KOPT-K1 (cell line): Measurements from ENCODE around the gene NAP1L4.

Experiments used
- H3K27ac ChIP-seq: fragments of 200-600 bp; sonication (generic); 2 replicates; pipeline ENCODE4 v1.5.1; 2016; ENCODE audit warnings: antibody characterized with exemption, mild to moderate bottlenecking, low read depth, low read length; ENCODE audit not compliant: poor library complexity, severe bottlenecking
- H3K36me3 ChIP-seq: fragments of 200-600 bp; sonication (generic); 2 replicates; pipeline ENCODE4 v1.5.1; 2017; ENCODE audit warnings: antibody characterized with exemption, mild to moderate bottlenecking, low read length, moderate library complexity; ENCODE audit not compliant: insufficient read depth
- H3K9me3 ChIP-seq: fragments of 200-600 bp; sonication (generic); 2 replicates; pipeline ENCODE4 v1.5.1; 2017; ENCODE audit warnings: antibody characterized with exemption, low read length, mild to moderate bottlenecking; ENCODE audit not compliant: insufficient read depth, poor library complexity, severe bottlenecking

The NAP1L4 gene

DNA sequence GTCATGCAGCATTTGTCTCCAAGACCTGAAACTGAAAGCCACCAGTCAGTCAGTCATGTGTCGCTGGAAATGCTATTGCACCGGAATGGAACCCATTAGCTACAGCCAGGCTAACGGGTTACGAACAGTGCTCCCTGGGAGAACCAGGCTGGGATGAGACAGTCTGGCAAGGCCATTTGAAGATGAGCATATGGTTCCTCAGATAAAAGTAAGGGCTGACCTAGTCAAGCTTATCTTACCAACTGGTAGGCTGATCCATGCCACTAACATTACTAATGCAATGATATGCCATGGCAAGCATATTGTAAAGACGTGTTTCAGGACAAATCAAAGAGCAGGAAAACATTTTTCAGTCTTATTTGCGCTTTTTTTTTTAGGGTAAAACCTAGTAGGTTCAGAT lies 28.4 kb downstream of the NAP1L4 start:
- Histone ChIP-seq H3K9me3 (no peaks in the 10 kb centered on the region), H3K36me3 (peaks cover 100% of the 10 kb centered on the region), H3K27ac (no peak overlapping the region)

- H3K27ac ChIP-seq: no peak overlapping the region
- peaks cover 100% of the 10 kb centered on the region for H3K36me3 ChIP-seq
- H3K9me3 ChIP-seq: no peaks in the 10 kb centered on the region
These were observed 28.9 kb downstream of the NAP1L4 start for GRCh38 chr11:2963112-2963754.

DNA sequence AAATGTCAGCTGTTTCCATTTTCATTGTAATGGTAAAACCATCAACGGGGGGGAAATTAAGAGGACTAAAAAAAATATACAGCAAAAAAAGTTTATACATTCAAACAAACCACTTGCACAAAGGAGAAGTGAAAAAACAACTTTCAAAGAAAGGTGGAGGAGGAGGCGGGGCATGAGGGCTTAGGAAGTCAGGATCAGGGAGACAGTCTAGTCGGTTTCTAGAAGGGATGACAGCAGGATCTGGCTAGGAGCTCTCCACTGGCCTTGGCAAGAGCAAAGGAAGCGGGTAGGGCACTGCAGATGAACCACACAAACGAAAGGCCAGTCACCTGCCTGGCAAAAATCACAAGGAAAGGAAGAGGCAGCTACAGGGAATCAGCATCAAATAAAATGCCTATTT lies 31.0 kb downstream of the NAP1L4 start:
- Histone ChIP-seq H3K27ac (no peak overlapping the region), H3K36me3 (peaks cover 100% of the 10 kb centered on the region), H3K9me3 (no peaks in the 10 kb centered on the region)

DNA sequence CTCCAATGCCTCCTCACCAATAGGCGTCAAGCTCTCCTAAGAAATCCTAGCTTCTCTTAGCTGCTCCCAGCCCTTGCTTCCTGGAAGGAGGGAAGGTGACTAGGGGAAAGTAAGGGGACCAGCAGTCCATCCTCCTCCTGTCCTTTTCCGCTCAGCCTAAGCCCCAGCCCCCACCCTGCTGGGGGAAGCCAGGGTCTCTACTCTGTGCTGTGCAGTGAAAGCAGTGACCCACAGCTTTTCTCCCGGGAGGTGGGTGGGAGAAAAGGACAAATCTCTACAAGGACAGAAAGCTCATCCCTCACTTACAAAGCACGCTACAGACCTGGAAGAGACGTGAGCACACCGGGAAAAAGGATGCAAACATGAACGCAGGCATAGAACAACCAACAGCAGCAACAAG lies 32.0 kb downstream of the NAP1L4 start:
- peaks cover 100% of the 10 kb centered on the region for H3K36me3 ChIP-seq
- H3K9me3 ChIP-seq: no peaks in the 10 kb centered on the region
- H3K27ac ChIP-seq: no peak overlapping the region

- Histone ChIP-seq H3K27ac (no peak overlapping the region), H3K9me3 (no peaks in the 10 kb centered on the region), H3K36me3 (peaks cover 100% of the 10 kb centered on the region)
These were observed 33.9 kb downstream of the NAP1L4 start for GRCh38 chr11:2958251-2958650.

DNA sequence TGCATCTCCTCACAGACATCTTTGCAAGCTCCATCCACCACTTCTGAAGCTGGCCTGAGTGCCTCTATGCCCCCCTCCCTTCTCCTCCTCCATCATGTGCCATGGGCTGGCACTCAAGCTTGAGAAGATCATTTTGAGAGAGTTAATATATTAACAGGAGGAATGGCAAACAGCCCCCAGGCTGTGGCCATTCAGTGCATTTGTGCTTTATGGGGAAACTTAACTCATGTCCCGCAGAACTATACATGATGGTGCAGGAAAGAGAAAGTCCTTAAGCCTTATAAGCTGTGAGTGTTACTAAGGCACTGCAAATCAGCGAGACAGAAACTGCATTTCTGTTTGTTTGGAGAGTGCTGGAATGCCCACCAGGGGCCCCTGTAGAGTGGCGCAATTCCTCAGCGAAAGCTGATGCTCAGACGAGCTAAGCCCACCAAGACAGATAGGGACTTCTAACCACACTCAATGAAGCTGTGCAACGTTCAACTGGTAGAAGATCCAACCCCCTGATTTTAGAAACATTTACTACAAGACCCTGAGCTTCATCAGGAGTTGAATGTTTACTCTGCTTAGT lies 36.1 kb downstream of the NAP1L4 start:
- Histone ChIP-seq H3K36me3 (peaks cover 100% of the 10 kb centered on the region), H3K9me3 (no peaks in the 10 kb centered on the region), H3K27ac (no peak overlapping the region)

DNA sequence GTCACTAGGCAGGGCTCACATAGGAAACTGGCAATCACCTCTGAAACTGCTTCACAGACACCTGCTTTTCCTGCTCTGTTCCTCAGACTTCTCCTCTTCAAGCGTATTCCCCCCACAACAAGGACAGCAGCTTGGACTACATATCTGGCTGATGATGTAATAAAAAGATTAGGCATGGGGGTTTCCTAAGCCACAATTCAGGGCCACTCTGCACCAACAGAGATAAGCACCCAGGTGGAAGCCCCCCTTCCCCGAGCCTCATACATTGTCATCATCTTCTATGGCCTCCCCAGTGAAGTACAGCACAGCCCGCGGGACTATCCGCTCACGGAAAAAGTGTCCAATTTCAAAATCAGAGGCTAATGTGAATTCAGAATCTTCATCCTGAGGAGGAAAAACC lies 37.9 kb downstream of the NAP1L4 start:
- Histone ChIP-seq H3K36me3 (peaks cover 100% of the 10 kb centered on the region), H3K9me3 (no peaks in the 10 kb centered on the region), H3K27ac (no peak overlapping the region)

- H3K36me3 ChIP-seq: peaks cover 100% of the 10 kb centered on the region
- no peak overlapping the region for H3K27ac ChIP-seq
- H3K9me3 ChIP-seq: no peaks in the 10 kb centered on the region
These were observed 39.8 kb downstream of the NAP1L4 start for GRCh38 chr11:2952290-2952689.

DNA sequence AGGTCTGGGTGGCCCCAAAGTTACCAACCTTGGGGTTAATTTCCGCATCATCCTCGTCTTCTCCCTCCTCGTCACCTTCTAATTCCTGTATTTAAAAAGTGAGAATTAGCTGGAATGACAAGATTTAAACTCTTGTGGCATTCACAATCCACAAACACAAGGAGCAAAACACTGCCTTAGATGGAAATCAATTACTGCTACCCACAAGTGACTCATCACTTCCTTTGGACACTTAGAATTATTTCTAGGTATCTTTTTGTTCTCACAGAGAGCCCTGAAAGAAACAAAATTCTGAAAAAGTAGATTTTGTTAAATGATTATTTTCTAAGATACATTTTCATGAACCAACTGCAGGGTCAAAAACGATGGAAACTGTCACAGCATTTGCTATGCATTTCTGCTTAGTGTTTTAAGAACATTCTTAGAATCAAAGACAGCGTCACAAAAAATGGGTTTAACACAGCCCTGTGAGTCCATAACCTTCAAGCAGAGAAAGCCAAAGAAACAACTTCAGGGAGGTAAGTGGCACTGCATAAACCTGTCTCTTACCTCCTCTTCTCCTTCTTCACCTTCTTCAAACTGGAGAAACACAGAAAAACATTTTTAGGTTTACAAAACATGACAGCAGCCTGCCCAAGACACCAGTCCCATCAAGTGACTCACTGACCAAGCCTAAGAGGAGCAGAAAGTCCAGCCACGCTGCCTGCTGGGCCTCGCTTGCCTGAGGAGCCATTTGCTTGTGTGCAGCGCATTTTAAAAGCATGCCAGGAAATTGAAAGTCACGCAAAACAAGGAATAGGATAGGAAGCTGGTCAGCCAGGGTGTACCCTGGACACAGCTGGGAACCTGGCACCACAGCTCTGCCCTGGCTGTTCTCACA lies 40.7 kb downstream of the NAP1L4 start:
- peaks cover 100% of the 10 kb centered on the region for H3K36me3 ChIP-seq
- H3K9me3 ChIP-seq: no peaks in the 10 kb centered on the region
- no peak overlapping the region for H3K27ac ChIP-seq

- no peaks in the 10 kb centered on the region for H3K9me3 ChIP-seq
- H3K36me3 ChIP-seq: peaks cover 100% of the 10 kb centered on the region
- H3K27ac ChIP-seq: no peak overlapping the region
These were observed 41.3 kb downstream of the NAP1L4 start for GRCh38 chr11:2950825-2951224.

DNA sequence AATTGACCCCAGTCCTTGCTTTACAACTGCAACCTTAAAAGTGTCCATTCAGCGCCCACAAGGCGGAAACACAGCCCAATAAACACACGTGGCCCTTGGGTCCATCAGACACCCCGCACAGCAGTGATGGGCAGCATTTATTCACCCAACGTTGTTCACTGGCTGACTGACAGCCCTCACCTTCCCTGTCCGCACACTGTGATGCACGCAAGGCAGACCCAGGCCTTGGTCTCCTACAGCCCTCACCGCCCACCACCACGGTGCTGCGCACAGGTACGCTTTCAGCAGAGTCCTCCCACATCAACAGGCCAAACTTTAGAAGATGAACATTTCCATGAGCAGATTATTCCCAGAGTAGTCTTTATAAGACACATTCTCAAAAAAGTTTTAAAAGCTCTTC lies 42.2 kb downstream of the NAP1L4 start:
- peaks cover 100% of the 10 kb centered on the region for H3K36me3 ChIP-seq
- no peaks in the 10 kb centered on the region for H3K9me3 ChIP-seq
- no peak overlapping the region for H3K27ac ChIP-seq

- Histone ChIP-seq H3K36me3 (peaks cover 100% of the 10 kb centered on the region), H3K9me3 (no peaks in the 10 kb centered on the region), H3K27ac (no peak overlapping the region)
These were observed 44.4 kb downstream of the NAP1L4 start for GRCh38 chr11:2947744-2948143.

GRCh38 chr11:2945757-2946287 lies 46.3 kb downstream of the NAP1L4 start:
- H3K9me3 ChIP-seq: no peaks in the 10 kb centered on the region
- H3K27ac ChIP-seq: no peak overlapping the region
- H3K36me3 ChIP-seq: peaks cover 82% of the 10 kb centered on the region

DNA sequence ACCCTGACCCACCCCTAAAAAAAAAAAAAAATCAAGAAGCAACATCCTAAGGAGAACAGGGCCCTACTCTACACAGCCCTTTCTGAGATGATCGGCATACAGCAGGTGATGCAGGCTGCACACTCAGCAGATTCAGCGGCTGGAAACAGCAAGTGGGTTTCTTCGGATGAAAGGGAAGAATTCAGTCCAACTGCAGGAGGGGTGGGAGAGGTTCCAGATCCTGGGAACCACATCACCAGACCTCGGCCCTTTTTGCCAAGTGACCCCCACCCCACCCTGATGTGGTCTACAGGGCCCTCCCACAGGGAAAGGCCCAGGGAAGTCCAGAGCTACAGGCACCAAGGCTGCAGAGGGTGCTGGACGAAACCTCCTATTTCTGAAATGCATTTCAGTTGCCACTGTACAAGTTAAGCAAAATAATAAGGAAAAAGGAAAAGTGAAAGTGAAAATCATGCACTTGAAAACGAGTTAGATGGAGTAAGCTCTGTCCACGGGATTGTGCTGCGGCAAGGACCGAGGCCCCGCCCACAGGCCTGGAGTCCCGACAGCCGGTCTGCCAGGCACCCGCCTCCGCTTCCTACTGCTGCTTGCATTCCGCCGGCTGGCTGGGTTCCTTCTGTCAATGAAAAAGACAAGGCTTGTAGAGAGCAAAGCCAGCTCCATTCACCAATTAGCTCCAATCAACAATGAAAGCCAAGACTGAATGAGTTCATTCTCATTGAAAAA lies 46.9 kb downstream of the NAP1L4 start:
- H3K9me3 ChIP-seq: peaks cover 2% of the 10 kb centered on the region
- H3K36me3 ChIP-seq: peaks cover 75% of the 10 kb centered on the region
- no peak overlapping the region for H3K27ac ChIP-seq

GRCh38 chr11:2944530-2944929 lies 47.6 kb downstream of the NAP1L4 start:
- Histone ChIP-seq H3K36me3 (peaks cover 69% of the 10 kb centered on the region), H3K27ac (no peak overlapping the region), H3K9me3 (peaks cover 9% of the 10 kb centered on the region)
